Gastrocnemius medialis (tissue), 4 donors: ENCODE data around the gene KIRREL3. TPM values are rescaled to one million over a fixed set of nuclear protein-coding genes. Genes with fewer than 3 reads are reported as not detected.
A peak's percentile ranks its signal among the peaks of the same experiment; 100 is the strongest.
"Not testable (repeated sequence)": the region's sequence is repeated elsewhere in the genome, so short reads cannot be mapped to it uniquely, and the experiment has no call there.

Experiments used
- ATAC-seq, 2 donors: fragments of 150-250 bp; one replicate each; pipeline ENCODE4 v1.9.1; 2016
- DNase-seq, 2 donors: peaks; one replicate each; pipeline ENCODE4 v3.0.0-alpha.2; 2019
- H3K27ac ChIP-seq, 4 donors: fragments of 200-600 bp; sonication (generic); 1 replicate in 1 of 4; 2 replicates in 3 of 4; pipeline ENCODE4 v1.5.1; 2016 to 2018; ENCODE audit warnings: mild to moderate bottlenecking in 2 of 4, moderate library complexity in 1 of 4
- H3K27me3 ChIP-seq, 3 donors: fragments of 200-600 bp; sonication (generic) in 2 of 3; 1 replicate in 1 of 3; 2 replicates in 2 of 3; pipeline versions ENCODE4 v1.5.1 to v1.6.0; 2016 to 2019; ENCODE audit warnings: mild to moderate bottlenecking in 1 of 3, moderate library complexity in 1 of 3
- H3K36me3 ChIP-seq, 2 donors: fragments of 200-600 bp; sonication (generic) in 1 of 2; one replicate each; pipeline ENCODE4 v1.5.1; 2017 to 2018
- H3K4me1 ChIP-seq, 2 donors: fragments of 200-600 bp; sonication (generic) in 1 of 2; one replicate each; pipeline ENCODE4 v1.5.1; 2016 to 2017; ENCODE audit warnings: mild to moderate bottlenecking in 2 of 2
- H3K4me3 ChIP-seq, 4 donors: fragments of 200-600 bp; sonication (generic) in 3 of 4; 1 replicate in 1 of 4; 2 replicates in 3 of 4; pipeline ENCODE4 v1.5.1; 2016 to 2019; ENCODE audit warnings: mild to moderate bottlenecking in 2 of 4
- H3K9me3 ChIP-seq, 3 donors: fragments of 200-600 bp; sonication (generic) in 2 of 3; 1 replicate in 1 of 3; 2 replicates in 2 of 3; pipeline ENCODE4 v1.5.1; 2016 to 2019
- CTCF ChIP-seq, 5 experiments: fragments of 450-650 bp in 3 of 5; fragments of 200-600 bp in 2 of 5; sonication (generic) in 2 of 5; IDR thresholded peaks in 4 of 5; conservative IDR thresholded peaks in 1 of 5; 1 replicate in 4 of 5; 2 replicates in 1 of 5; pipeline ENCODE4 v1.5.1; 2016 to 2019; ENCODE audit warnings: antibody characterized with exemption in 5 of 5, mild to moderate bottlenecking in 3 of 5, moderate library complexity in 3 of 5
- POLR2A ChIP-seq, 2 donors: fragments of 450-650 bp; IDR thresholded peaks; one replicate each; pipeline ENCODE4 v1.6.1; 2017; ENCODE audit warnings: antibody characterized with exemption in 2 of 2, mild to moderate bottlenecking in 2 of 2, moderate library complexity in 2 of 2
- in situ Hi-C, 4 donors: fragments of 200-750 bp; cut with MboI; loops; one replicate each; pipeline versions ENCODE4 v1.15.0 to v1.8.0; 2017; ENCODE audit warnings: low sequenced_read_pairs in 4 of 4
- intact Hi-C: fragments of 100-400 bp; cut with DNase I; formaldehyde crosslinking; loops from one replicate; pipeline ENCODE4 v1.15.1; 2023; ENCODE audit warnings: low total_unique reads
- total RNA-seq, 4 donors: library from RNA; depleted of rRNA; stranded (reverse); fragments of >200 nt; gene quantifications; one replicate each; pipeline versions ENCODE4 v1.1.0 to v1.2.3, GENCODE V29; 2016

KIRREL3 gene
- total RNA-seq, 4 donors from 2014 or later = 0.10 TPM; not detected in 3

- H3K4me1 ChIP-seq = peaks cover 0 to 6% of the 10 kb centered on the region in 2 donors
- no peaks in the 10 kb centered on the region for H3K27me3 ChIP-seq
- H3K9me3 ChIP-seq = no peaks in the 10 kb centered on the region
- H3K4me3 ChIP-seq = no peak overlapping the region
- TF ChIP-seq CTCF (IDR thresholded peaks at IDR 0.05 in 4 of 5, conservative IDR thresholded peaks at IDR 0.05 in 1 of 5) = no peak
- TF ChIP-seq POLR2A (IDR thresholded peaks at IDR 0.05) = no peak
- intact Hi-C loops (no loop called here), in situ Hi-C loops (no loop called here)
- H3K36me3 ChIP-seq = no peaks in the 10 kb centered on the region
- no peak overlapping the region for H3K27ac ChIP-seq
- DNase-seq (no peak), ATAC-seq (no peak)
Observed at GRCh38 chr11:126383339-126384335, 616.9 kb downstream of the KIRREL3 start.

GRCh38 chr11:126382641-126383040 is 617.9 kb downstream of the KIRREL3 start:
- DNase-seq, H3K4me1 ChIP-seq, H3K27ac ChIP-seq, ATAC-seq, H3K27me3 ChIP-seq, H3K9me3 ChIP-seq, H3K4me3 ChIP-seq, H3K36me3 ChIP-seq, intact Hi-C loops, in situ Hi-C loops: not testable (repeated sequence)

GRCh38 chr11:126381960-126382359 is 618.6 kb downstream of the KIRREL3 start:
- DNase-seq, H3K4me3 ChIP-seq, H3K9me3 ChIP-seq, H3K36me3 ChIP-seq, H3K27ac ChIP-seq, in situ Hi-C loops, H3K27me3 ChIP-seq, H3K4me1 ChIP-seq, intact Hi-C loops: not testable (repeated sequence)
- ATAC-seq = peak in 1 of 2 donors; percentile 42

GRCh38 chr11:126380909-126381308 is 619.7 kb downstream of the KIRREL3 start:
- Histone ChIP-seq H3K9me3 (no peaks in the 10 kb centered on the region), H3K27ac (no peak overlapping the region), H3K4me1 (no peaks in the 10 kb centered on the region), H3K27me3 (no peaks in the 10 kb centered on the region), H3K36me3 (no peaks in the 10 kb centered on the region), H3K4me3 (no peak overlapping the region)
- TF ChIP-seq POLR2A (IDR thresholded peaks at IDR 0.05) (no peak), CTCF (IDR thresholded peaks at IDR 0.05 in 4 of 5, conservative IDR thresholded peaks at IDR 0.05 in 1 of 5) (no peak)
- in situ Hi-C loops (no loop called here), intact Hi-C loops (no loop called here)
- ATAC-seq (no peak), DNase-seq (no peak)

- DNase-seq (no peak), ATAC-seq (no peak)
- H3K27ac ChIP-seq = no peak overlapping the region
- intact Hi-C loops (no loop called here), in situ Hi-C loops (no loop called here)
- H3K4me3 ChIP-seq = no peak overlapping the region
- H3K27me3 ChIP-seq = no peaks in the 10 kb centered on the region
- TF ChIP-seq CTCF (IDR thresholded peaks at IDR 0.05 in 4 of 5, conservative IDR thresholded peaks at IDR 0.05 in 1 of 5) (no peak), POLR2A (IDR thresholded peaks at IDR 0.05) (no peak)
- no peaks in the 10 kb centered on the region for H3K36me3 ChIP-seq
- H3K9me3 ChIP-seq = no peaks in the 10 kb centered on the region
- H3K4me1 ChIP-seq = no peaks in the 10 kb centered on the region
Observed at GRCh38 chr11:126378763-126379162, 621.8 kb downstream of the KIRREL3 start.
